NCI-H2196 treated with DMSO at 0.1 percent for 48 hours (cell line): ENCODE results near the gene NFIA.

Experiments used
- DNase-seq: peaks from one replicate; lab custom pipeline; 2025; ENCODE audit not compliant: unreplicated experiment; lab: John Stamatoyannopoulos, UW

NFIA gene

DNA sequence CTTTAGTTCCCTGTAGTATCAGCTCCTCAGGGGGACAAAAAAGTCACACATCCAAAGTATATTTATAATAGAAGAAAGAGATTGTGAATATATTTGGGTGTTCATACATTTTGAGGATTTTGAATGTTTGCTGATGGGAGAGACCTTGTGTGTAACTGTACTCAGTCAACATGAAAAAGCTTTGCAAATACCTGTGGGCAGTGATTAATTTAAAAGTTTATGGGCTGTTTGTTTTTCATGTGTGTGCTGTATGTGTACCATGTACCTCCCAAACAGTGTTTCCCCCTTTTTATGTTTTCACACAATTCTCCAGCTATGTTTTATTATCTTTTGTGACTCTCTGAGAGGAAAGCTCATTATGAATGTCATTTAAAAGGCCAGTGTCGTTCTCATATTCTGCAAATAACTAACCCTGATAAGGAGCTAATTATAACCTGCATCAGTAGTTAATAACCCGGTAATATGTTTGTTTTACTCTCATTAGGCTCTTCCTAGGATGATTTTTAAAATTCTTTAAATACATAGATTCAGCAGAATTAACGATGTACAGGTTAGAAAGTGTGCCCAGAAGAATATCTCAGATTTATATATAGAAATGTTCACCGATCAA, 271.5 kb downstream of the NFIA start:
- DNase-seq, result no peak

DNA sequence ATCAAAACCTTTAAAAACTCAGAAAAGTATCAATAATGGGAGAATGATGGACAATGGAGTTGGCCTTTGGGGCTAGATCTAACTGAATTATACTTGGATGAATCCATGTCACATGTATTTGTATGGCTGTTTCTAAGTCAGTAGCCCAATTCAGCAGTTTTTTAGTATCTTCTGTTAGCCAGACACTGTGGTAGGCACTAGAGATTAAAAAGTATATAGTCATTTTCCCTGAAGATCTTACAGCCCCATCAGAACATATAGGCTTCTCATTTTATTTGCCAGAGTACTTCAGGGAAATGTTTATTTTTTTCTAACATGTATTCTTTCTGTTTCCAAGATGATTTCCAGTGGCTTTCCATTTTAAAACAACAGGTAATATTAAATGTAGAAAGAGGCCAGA, 273.7 kb downstream of the NFIA start:
- no peak for DNase-seq

DNA sequence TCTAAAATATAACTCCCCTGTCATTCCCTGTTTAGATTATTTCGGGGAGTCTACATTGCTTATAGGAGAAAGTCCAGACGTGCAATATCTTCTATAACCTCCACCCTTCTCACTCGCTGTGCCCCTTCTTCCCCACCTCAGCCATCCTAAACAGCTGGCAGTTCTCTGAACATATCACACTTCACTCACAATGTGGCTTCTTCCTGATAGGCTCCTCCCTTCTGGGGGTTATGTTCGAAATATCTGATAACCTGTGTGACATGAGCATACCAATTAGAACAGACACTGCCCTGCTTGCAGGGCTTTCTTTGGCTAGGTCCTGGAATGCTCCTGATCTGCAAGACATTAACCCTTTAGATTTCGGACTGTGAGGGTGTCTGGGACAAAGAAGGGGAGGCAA, 274.6 kb downstream of the NFIA start:
- DNase-seq, result no peak

DNA sequence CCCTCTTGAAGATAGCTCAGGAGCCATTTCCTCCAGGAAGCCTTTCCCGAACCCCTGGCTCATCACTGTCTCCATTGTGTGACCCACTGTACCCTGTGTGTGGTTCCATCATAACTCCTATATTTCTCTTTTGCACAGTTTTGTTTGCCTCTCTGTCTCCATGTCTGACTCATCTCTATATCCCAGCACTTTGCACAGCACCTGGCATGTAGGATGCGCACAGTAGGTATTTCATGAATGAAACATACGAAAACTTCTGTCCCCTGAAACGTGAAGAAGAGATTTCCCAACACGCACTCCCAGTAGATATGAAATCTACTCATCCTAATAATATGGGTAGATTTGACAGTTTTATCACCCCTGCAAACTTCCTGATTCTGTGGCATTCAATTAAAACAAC, 275.2 kb downstream of the NFIA start:
- no peak for DNase-seq

DNA sequence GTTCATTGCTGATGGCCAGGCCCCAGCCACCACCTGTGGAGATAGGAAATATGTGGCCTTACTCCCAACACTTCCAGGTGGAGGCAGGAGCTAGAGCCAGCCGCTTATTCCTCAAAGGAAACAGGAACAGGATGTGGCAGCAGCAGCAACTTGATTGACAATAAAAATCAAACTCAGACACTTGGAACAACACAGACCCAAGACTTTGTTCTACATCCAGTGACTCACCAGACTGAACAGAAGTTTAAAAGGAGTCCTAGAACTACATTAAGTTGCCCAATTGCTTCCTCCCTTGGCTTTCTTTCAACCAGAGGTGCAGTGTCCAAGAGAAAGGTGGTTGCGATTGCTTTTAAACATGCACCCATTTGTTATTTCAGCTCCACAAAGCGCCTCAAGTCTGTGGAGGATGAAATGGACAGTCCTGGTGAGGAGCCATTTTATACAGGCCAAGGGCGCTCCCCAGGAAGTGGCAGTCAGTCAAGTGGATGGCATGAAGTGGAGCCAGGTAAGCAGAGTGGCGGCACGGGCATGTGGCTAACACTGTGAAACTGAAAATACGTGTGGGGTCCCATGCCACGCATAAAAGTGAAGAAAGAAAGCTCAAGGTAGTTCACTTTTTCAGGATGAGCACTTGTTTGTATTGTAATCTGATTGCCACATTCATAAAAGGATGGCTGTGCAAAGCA, 276.6 kb downstream of the NFIA start:
- no peak for DNase-seq

DNA sequence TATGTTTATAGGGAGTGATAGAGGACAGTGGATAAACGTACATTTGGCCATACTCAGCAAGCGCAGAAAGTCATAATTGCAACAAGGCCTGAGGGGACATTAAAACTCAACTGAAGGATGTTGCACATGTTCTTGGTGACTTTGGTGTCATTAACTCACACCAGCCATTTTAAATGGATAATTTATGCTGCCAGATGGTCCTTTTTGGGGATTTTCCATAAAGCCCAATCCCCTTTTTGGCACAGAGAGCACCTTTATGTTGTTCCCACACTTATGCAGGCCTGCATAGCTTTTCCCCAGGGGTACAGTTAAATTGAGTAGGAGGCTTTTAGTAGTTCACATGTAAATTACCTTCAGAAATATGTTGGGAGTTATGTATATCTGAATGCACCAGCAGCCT, 279.6 kb downstream of the NFIA start:
- DNase-seq, result no peak

DNA sequence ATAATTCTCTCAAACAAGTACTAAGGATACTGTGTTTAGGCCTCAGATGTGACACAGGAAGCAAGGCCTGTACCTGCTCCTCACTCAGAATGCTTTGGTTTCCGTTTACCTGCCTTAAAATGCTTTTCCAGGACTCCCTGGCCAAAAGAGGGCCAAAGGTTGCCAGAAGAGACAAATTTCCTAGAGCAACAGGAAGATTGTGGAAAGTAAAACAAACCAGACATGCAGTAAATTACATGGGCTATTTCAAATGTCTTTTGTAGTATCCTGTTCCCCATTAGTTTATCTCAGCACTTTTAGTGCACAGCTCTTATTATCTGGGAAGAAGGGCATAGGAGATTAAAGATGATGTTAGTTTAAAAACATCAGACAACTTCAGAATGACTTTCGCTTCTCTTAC, 280.0 kb downstream of the NFIA start:
- DNase-seq, result no peak

DNA sequence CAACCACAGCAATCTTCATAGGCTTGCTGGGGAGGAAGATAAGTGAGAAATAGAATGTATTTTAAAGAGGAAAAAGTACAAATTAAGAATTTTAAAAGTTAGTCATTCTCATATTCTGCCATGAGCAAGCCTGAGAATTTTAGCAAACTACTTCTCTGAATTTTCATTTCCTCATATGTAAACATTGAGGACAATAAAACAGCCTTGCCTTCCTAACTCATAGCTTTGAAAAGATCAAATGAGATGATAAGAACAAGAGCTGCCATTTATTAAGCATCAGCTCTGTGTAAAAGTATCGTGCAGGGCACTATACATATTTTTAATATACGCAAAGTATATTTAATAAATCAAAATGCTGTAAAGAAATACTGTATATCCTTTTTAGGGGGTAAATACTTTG, 286.0 kb downstream of the NFIA start:
- no peak for DNase-seq

DNA sequence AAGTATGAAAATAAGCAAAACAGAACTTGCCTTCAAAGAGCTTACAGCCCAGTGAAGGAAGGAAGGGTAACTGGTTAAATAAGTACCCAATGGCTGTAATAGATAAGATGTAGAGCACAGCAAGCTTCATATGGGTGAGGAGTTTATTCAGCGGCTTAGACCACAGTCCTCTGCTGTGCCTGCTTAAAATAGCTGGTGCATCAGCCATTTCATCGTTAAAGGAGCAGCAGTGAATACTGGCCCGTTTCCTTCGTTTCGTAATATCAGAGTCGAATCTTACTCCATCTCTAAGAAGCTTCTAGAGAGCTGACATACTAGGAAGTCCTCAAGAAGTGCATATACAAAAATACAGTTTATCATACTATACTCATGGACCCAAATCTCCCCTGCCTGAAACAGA, 286.5 kb downstream of the NFIA start:
- DNase-seq, result no peak

DNA sequence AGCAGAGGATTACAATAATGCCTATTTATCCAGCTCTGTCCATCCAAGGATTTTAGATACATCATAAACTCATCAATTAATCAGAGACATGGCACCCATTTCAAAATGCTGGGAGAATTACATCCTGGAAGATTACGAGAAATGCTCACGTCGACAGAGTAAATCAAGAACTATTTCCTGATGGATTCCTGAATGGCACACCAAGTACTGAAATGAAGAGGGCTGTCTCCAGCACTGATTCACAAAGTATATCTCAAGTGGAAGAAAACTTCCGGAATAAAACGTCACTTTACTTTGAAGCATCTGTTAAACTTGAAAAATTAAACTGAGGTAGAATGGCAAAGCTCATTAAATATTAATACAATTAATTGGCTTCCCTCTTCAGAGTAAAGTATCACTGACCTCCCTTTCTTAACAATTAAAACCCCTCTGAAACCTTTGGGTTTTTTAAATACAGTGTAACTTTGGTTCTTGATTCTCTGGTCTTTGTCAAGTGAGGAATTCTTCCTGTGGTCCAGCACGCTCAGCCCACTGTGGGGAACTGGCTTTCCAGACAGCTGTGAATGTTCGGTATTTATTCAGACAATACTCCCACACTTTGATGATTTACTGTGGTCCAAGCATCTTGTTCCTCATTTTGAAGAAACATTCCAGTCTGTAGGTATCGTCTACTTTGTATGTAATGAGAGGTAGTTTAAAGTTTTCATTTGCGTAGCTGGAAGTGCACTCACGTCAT, 288.0 kb downstream of the NFIA start:
- DNase-seq, result no peak

DNA sequence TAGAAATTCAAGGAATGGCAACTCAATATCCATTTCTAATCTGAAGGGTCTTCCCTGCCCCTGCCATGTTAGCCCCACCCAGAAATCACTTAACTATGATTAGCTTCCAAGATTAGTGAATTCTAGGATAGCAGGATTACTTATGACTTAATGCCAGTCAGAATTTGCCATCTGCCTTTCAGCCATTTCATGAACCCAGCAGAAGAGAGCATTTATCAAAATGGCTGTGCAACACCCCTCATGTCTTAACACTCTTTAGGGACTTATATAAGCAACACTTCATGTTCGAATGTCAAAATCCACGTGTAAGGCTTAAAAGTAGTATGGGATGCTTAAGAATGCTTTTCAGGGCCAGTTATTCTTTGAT, 288.5 kb downstream of the NFIA start:
- no peak for DNase-seq

DNA sequence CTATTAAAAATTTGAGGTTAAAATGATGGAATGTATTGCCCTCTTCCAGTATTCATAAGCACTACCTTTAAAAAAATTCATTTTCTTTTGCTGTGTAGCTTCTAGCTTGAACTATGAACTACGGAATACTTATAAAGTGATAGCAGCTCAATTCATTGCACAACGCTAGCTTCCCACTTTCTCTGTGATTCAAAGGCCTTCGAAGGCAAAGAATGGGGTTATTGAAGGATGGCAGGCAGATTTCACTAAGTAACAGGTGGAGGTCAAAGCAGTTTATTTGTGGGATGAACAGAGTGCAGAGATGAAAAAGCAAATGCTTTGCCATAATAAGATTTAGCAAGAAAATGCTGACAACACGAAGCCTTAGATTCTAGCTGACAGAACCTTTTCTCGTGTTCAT, 290.6 kb downstream of the NFIA start:
- no peak for DNase-seq

DNA sequence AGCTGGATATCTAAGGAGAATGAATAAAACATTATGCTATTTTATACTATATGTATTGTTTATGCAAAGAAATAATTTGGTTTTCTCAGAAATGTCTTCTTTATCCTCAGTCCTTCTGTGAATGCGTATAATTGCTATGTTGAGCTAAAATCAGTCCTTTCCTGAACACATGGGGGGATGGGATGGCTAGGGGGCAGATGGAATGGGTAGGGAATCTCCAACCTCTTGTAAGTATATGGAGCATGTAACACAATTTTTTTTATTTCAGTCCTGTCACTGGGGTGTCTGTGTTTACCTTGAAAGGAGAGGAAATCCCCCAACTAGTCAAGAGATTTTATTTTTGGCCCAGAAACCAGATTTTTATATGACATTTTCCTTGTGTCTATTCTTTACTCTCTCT, 291.8 kb downstream of the NFIA start:
- DNase-seq, result no peak

DNA sequence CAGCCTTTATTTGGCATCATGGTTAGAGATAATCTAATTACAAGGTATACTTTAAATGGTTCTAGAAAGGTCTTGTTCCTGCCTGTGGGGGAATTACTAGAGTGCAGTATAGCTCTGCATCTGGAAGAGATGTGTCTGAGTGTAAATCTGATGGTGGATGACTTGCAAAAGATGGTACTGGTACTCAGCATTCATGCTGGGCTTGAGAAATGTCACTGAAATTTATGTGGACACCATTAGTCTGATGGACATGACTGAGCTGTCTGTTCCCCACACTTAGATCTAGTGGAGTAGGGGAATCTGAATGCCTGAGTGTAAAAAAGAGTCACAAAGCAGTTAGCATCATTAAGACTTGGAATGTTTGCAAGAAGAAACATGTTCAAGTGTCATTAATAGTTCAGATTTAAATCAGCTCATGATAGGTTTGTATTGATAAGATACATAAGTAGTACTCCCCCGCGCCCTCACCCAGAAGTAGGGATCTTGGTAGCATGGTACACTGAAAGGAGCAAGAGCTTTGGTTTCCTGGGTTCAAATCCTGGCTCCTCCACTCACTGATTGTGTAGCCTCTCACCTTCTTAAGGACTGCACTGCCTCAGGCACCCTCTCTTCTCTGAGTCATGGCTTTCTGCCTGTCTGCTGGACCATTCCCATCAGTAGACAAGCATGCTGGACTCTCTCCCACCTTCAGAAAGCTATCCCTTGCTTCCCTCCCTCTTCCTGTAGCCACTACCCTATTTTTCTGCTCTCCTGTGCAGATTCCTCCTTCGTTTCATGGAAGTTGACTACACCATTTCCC, 292.9 kb downstream of the NFIA start:
- DNase-seq, result no peak

DNA sequence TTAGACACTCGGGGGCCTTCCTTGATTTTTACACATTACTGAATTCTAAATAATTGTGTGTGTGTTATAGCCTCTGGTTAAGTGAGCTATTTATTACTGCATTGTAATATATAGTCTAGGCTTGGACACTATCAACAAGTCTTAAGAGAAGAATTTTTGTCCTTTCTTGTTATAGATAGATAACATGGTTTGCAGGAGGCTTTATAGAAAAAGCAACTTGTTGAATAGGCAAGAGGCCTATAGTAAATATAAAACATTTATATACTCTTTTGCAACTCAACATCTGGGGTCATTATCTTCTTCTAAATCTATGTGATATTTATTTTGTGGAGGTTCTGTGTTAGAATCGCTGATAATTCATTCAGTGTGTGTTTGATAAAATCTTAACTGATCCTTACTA, 293.8 kb downstream of the NFIA start:
- DNase-seq, result no peak

DNA sequence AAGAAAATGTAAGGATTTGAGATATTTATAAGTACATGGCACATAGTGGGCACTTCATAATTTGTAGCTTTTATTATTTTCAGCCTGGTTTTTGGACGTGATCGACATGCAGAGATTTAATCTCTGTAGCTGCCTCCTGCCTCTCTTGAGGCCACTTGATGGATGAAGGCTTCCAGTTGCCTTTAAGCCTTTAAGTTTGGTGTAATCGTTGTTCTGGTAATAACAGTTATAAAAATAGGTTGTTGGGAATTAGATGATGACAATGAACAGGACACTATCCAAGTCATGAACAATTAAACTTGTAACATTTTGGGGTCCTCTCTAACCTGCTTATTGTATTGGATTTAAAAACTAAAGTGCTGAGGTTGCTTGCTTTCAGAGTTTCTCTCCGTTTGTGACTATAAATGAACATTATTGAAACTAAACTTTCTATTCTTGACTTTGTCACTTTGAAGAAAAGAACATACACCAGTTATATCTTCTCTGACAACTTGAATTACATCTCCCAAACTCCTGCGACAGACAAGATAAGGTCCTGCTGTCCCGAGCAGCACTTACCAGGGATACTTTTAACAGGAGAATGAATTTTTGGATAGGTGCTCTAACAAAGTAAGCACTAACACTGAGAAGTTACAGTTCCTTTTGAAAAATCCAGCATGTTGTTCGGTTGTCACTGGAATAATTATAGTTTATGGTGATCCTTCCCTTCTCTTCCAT, 295.0 kb downstream of the NFIA start:
- DNase-seq, result no peak

DNA sequence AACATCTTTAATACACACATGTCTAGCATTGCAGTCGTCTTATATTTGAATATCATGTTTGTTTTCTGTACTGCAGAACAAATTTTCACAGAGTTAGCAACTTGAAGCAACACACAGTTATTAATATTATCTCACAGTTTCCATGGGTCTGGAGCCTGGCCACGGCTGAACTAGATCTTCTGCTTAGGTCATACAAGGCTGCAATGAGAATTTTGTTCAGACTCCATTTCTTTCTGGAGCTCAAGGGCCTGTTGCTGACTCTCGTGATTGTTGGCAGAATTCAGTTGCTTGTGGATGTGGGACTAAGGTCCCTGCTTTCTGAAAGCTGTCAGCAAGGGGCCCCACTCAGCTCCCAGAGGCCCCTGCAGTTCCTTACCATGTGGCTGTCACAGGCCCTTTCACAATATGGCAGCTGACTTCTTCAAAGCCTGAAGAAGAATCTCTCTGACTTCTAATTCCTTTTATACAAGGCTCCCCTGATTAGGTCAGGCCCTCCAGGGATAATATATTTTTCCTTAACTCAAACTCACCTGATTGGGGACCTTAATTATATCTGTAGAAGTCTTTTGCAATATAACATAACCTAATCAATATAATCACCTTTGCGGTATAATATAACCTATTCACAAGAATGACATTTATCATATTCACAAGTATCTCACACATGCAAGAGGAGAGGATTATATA, 296.3 kb downstream of the NFIA start:
- DNase-seq, result no peak

DNA sequence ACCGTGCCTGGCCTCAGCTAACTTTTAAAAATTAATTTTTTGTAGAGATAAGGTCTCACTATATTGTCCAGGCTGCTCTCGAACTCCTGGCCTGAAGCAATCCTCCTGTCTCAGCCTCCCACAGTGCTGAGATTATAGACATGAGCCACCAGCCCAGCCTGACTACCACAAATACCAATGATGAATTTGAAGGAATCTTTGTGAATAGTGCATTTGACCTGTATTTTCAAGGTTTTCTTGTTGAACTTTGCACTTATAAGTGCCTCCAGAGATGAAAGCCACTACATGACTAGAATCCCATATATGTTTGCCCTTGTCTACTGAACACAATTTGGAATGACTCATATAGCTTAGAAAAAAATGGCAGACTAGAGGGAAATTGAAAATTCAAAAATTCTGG, 297.3 kb downstream of the NFIA start:
- DNase-seq, result no peak

DNA sequence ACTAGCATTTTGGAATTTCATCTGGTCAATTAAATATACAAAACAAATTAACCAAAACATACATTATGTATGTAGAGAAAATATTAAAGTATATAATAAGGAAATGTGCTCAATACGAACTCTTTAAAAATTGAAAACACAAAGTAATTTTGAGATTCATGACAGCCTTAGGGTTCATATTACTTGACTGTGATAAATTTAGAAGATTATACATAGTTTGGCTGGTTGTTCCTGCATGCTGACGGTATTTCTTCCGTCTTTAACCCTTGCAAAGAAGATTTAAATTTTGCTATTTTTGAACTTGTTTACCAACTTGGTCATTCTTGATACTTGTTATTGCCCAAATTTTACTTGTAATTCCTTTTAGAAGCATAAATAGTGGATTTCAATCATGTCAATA, 298.2 kb downstream of the NFIA start:
- no peak for DNase-seq

DNA sequence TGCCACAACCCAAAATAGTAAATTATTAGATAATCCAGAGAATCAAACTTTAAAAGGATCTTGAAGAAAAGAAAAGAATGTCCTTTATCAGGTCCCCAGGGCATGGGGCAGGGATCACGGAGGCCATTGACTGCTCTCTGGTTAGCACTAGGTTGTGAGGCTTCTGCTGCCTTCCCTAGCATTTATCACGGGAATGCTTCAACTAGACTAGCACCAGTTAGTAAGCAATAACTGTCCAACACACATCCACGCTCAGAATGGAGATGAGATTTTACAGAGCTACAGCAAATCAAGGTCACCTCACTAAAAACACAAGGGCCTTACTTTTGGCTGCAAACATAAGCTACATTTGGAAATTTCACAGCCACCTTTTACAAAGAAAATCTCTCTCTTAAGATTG, 304.0 kb downstream of the NFIA start:
- DNase-seq, result no peak

DNA sequence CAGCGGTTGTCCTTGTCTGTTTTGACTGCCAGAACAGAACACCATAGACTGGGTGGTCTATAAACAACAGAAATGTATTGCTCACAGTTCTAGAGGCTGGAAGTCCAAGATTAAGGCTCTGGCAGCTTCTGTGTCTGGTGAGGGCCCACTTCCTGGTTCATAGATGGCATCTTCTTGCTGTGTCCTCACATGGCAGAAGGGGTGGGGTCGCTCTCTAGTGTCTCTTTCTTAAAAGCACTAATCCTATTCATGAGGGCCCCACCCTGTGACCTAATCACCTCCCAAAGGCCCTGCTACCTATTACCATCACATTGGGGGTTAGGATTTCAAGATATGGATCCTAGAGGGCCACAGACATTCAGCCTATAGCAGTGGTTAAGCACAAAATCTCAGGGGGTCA, 304.4 kb downstream of the NFIA start:
- DNase-seq, result no peak
